GM18951 (cell line): ENCODE results near the gene ADGRA3.

Source experiments
- POLR2A ChIP-seq: IDR thresholded peaks from 4 replicates; pipeline ENCODE4 v1.6.1; 2011; ENCODE audit warnings: mild to moderate bottlenecking; ENCODE audit not compliant: insufficient read length, insufficient read depth; ENCODE audit errors: extremely low read depth
- in situ Hi-C: fragments of 300-500 bp; cut with MboI; formaldehyde crosslinking; loops from one replicate; pipeline ENCODE4 v1.12.0; 2022; ENCODE audit warnings: low sequenced_read_pairs, mixed read lengths, inconsistent platforms; ENCODE audit not compliant: unreplicated experiment

The ADGRA3 gene

DNA sequence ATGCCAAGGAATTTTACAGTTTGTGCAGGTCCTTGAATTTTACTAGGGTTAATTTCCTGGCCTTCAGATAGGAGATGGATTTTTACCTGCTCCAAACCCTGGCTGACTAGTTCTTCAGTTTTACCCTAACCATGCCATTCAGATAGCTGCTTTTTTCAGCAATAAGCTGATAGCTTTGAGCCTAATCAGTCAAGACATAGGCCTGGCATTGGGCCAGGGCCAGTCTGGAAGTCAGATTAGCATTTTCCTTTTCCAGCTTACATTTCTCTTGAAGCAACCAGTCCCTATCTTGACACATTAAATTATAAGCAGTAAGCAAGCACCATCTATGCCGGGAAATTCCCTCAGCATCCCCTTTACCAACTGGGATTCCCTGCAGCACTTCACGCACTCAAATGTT is 177.1 kb downstream of the ADGRA3 start:
- in situ Hi-C loops = no loop called here
- no peak for TF ChIP-seq POLR2A
